ENCODE results near the gene PTH2R. TPM values are rescaled to one million over a fixed set of nuclear protein-coding genes. Genes with fewer than 3 reads are reported as not detected.

The PTH2R gene
- total and polyA plus RNA-seq, 2 of the 13 experiments (the other 11 are each of a cell fraction or from before 2014, with no cell fraction given), result 0.04 TPM; not detected in 1

DNA sequence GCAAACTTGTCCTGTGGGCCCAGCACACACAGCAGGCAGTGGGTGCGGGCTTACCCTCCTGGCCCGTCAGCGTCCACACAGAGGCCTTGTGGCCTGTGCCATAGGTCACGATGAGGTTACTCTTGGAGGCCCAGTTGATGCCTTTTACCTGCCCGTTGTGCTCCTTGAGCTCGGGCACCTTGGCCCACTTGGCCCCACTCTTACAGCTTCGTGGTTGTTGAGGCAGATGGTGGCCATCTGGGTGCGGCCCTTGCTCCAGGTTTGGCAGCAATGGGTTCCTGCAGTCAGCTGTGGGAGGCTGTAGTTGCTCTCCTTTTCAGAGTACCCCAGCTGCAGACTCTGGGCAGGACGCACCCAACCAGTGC is 45.5 kb upstream of the PTH2R start:
- ChIA-PET POLR2A (no interaction called here), CTCF (ENCODE audit: low intra/inter-chr PET ratio, low total read pairs) (no interaction called here)
- FAIRE-seq (no peak), DNase-seq (ENCODE audit: low spot score) (no peak), ATAC-seq (peak; percentile 56)
- H3K79me2 ChIP-seq (ENCODE audit: insufficient read depth, low read length), result no peaks in the 10 kb centered on the region
- no peaks in the 10 kb centered on the region for H4K20me1 ChIP-seq (ENCODE audit: insufficient read depth, low read length)
- in situ Hi-C loops (cut with HindIII; ENCODE audit: extremely low pct_ligation_motif_present, low pct_unique_long_range_greater_than_20kb) (no loop called here), intact Hi-C loops (cut with micrococcal nuclease; ENCODE audit: unreplicated experiment) (no loop called here)
- H3K4me3 ChIP-seq (replicated peaks in 1 of 3; ENCODE audit: insufficient read depth in 1 of 3, low read depth in 2 of 3, low read length in 3 of 3), result no peak overlapping the region
- no peak overlapping the region for H2AFZ ChIP-seq (ENCODE audit: low read length)
- H3K4me1 ChIP-seq (ENCODE audit: insufficient read depth, low read length), result no peaks in the 10 kb centered on the region
- H3K27me3 ChIP-seq (ENCODE audit: control insufficient read depth in 1 of 2, insufficient read depth in 2 of 2, low read length in 2 of 2), result no peaks in the 10 kb centered on the region
- BruUV-seq (replicated peaks), result no TSS peak
- TF ChIP-seq ZNF329 (CRISPR knock-in tag; IDR thresholded peaks at IDR 0.05; ENCODE audit: low read depth), result no peak
- TF ChIP-seq, protein P1, sequence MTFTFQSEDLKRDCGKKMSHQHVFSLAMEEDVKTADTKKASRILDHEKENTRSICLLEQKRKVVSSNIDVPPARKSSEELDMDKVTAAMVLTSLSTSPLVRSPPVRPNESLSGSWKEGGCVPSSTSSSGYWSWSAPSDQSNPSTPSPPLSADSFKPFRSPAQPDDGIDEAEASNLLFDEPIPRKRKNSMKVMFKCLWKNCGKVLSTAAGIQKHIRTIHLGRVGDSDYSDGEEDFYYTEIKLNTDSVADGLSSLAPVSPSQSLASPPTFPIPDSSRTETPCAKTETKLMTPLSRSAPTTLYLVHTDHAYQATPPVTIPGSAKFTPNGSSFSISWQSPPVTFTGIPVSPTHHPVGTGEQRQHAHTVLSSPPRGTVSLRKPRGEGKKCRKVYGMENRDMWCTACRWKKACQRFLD (CRISPR knock-in tag; IDR thresholded peaks at IDR 0.05; ENCODE audit: borderline replicate concordance), result no peak
- no peak for TF ChIP-seq ZNF703 (CRISPR knock-in tag; IDR thresholded peaks at IDR 0.05; ENCODE audit: borderline replicate concordance)
- TF ChIP-seq, protein P2, sequence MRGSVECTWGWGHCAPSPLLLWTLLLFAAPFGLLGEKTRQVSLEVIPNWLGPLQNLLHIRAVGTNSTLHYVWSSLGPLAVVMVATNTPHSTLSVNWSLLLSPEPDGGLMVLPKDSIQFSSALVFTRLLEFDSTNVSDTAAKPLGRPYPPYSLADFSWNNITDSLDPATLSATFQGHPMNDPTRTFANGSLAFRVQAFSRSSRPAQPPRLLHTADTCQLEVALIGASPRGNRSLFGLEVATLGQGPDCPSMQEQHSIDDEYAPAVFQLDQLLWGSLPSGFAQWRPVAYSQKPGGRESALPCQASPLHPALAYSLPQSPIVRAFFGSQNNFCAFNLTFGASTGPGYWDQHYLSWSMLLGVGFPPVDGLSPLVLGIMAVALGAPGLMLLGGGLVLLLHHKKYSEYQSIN (CRISPR knock-in tag; IDR thresholded peaks at IDR 0.05; ENCODE audit: borderline replicate concordance), result no peak
- TF ChIP-seq, protein P3, sequence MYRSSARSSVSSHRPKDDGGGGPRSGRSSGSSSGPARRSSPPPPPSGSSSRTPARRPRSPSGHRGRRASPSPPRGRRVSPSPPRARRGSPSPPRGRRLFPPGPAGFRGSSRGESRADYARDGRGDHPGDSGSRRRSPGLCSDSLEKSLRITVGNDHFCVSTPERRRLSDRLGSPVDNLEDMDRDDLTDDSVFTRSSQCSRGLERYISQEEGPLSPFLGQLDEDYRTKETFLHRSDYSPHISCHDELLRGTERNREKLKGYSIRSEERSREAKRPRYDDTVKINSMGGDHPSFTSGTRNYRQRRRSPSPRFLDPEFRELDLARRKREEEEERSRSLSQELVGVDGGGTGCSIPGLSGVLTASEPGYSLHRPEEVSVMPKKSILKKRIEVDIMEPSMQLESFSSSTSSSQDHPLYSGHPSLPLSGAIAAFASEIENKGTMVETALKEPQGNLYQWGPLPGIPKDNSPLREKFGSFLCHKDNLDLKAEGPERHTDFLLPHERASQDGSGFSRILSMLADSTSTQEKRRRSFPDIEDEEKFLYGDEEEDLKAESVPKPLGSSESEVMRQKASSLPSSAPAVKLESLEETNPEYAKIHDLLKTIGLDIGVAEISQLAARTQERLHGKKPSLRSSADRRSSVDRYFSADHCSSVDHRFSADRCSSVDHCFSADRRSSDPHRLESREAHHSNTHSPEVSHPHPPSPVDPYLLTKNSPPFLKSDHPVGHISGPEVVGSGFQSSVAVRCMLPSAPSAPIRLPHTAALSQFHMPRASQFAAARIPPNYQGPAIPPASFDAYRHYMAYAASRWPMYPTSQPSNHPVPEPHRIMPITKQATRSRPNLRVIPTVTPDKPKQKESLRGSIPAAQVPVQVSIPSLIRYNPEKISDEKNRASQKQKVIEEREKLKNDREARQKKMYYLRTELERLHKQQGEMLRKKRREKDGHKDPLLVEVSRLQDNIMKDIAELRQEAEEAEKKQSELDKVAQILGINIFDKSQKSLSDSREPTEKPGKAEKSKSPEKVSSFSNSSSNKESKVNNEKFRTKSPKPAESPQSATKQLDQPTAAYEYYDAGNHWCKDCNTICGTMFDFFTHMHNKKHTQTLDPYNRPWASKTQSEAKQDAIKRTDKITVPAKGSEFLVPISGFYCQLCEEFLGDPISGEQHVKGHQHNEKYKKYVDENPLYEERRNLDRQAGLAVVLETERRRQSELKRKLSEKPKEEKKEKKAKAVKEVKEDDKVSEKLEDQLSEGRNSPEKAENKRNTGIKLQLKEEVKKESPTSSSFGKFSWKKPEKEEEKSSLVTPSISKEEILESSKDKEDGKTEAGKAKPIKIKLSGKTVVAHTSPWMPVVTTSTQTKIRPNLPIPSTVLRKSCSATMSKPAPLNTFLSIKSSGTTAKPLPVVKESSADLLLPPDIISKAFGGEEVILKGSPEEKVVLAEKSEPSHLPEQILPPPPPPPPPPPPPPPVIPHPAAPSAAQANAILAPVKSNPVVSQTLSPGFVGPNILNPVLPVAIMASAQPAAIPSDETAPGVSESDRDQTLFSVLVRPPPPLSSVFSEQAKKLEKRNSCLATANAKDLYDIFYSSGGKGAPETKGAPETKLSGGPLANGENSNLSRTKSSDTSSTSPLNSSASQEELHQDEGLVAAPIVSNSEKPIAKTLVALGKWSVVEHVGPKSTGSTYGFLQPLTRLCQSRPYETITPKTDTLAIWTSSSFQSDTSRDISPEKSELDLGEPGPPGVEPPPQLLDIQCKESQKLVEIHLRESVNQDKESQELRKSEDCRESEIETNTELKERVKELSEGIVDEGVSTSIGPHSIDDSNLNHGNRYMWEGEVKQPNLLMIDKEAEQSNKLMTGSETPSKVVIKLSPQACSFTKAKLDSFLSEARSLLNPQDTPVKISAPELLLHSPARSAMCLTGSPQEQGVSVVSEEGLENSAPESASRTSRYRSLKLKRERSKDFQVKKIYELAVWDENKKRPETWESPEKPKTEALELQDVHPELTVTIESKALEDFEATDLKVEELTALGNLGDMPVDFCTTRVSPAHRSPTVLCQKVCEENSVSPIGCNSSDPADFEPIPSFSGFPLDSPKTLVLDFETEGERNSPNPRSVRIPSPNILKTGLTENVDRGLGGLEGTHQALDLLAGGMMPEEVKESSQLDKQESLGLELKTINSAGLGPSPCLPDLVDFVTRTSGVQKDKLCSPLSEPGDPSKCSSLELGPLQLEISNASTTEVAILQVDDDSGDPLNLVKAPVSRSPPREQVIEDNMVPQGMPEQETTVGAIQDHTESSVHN (CRISPR knock-in tag; IDR thresholded peaks at IDR 0.05), result no peak
- no peak for TF ChIP-seq HOXA3 (CRISPR knock-in tag; IDR thresholded peaks at IDR 0.05)
- no peak for TF ChIP-seq POLR2A (IDR thresholded peaks at IDR 0.05; ENCODE audit: insufficient read depth in 1 of 2, low read depth in 2 of 2, low read length in 2 of 2)
- no peak for TF ChIP-seq ZNF891 (CRISPR knock-in tag; IDR thresholded peaks at IDR 0.05)
- TF ChIP-seq HDAC6 (IDR thresholded peaks at IDR 0.05; ENCODE audit: low read depth, low read length), result no peak
- TF ChIP-seq SUZ12 (IDR thresholded peaks at IDR 0.05; ENCODE audit: low read depth, low read length), result no peak
- no peak for TF ChIP-seq ZSCAN9 (CRISPR knock-in tag; IDR thresholded peaks at IDR 0.05; ENCODE audit: borderline replicate concordance)
- TF ChIP-seq SP4 (CRISPR knock-in tag; IDR thresholded peaks at IDR 0.05), result no peak
- TF ChIP-seq HOXA9 (CRISPR knock-in tag; IDR thresholded peaks at IDR 0.05; ENCODE audit: borderline replicate concordance), result no peak
- H3K9me3 ChIP-seq (ENCODE audit: low read length), result peaks cover 13% of the 10 kb centered on the region
- H3K36me3 ChIP-seq (replicated peaks in 1 of 2; ENCODE audit: control insufficient read depth in 1 of 2, insufficient read depth in 2 of 2, low read length in 2 of 2), result no peaks in the 10 kb centered on the region
- no peak overlapping the region for H3K27ac ChIP-seq (ENCODE audit: extremely low read length, insufficient read depth, low read length)
- WGBS (ENCODE audit: low lambda C conversion rate), result 67% methylated on average over 9 of the region's 9 CpGs
- H3K9ac ChIP-seq (ENCODE audit: insufficient read depth, low read depth, low read length), result no peak overlapping the region
- no peak overlapping the region for H3K4me2 ChIP-seq (ENCODE audit: low read depth, low read length)

Measured in HepG2 (cell line).